ENCODE results near the gene ATXN7L1.

DNA sequence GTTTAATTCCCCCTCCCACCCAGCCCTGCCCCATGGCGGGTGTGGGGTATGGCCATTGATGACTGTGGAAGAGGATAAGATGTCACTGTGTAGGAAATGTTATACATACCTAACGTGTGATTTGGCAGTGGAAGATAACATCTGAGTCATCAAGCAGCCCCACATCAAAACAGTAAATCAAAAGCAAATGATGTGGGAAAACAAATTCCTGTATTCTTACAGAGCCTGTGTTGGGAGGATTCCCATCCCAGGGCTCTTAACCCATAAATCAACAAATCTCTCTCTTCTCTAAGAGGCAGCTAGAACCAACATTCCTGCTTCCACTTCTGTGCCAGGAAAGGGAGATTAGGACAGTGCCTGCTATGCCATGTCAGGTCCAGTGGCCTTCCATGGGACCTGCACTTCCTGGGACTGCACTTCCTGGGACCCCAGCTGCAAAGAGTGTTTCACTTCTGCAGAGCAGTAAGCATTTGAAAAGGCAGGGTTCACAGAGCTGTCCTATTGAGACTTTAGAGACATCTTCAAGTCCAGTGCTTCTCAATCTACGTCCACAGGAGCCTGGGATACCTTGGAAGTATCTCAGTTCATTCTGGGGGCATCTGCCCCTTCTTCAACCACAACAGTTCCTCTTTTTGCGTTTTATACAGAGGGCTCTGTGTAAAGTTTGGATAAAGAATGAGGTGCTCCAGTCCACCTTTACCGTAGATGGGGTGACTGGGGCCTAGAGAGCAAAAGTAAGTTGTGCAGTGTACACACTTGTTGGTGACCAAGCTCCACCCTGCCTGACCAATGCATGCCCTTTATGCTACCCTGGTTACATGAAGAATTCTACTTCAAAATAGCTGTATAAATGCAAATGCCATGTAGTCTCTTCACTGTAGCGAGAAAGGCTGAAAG lies 45.7 kb downstream of the ATXN7L1 start:
- TF ChIP-seq YY1 (IDR thresholded peaks at IDR 0.05; ENCODE audit: low read depth) (no peak), RAD21 (IDR thresholded peaks at IDR 0.05; ENCODE audit: low read depth) (no peak), CREB1 (IDR thresholded peaks at IDR 0.05; ENCODE audit: low read depth) (no peak), TAF1 (IDR thresholded peaks at IDR 0.05; ENCODE audit: low read depth) (no peak), ZBTB7A (IDR thresholded peaks at IDR 0.05; ENCODE audit: low read depth) (no peak), TCF12 (IDR thresholded peaks at IDR 0.05; ENCODE audit: low read depth) (no peak)
- TF ChIP-seq, protein P1, sequence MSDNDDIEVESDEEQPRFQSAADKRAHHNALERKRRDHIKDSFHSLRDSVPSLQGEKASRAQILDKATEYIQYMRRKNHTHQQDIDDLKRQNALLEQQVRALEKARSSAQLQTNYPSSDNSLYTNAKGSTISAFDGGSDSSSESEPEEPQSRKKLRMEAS (IDR thresholded peaks at IDR 0.05), result no peak

Data from Ishikawa (cell line).